Retina (tissue), 1 donor: ENCODE results near the gene PHC1.
"Not testable (repeated sequence)": the region's sequence is repeated elsewhere in the genome, so short reads cannot be mapped to it uniquely, and the experiment has no call there.

Experiments
- DNase-seq: peaks from one replicate; pipeline ENCODE4 v3.0.0-alpha.2; 2016

The PHC1 gene

DNA sequence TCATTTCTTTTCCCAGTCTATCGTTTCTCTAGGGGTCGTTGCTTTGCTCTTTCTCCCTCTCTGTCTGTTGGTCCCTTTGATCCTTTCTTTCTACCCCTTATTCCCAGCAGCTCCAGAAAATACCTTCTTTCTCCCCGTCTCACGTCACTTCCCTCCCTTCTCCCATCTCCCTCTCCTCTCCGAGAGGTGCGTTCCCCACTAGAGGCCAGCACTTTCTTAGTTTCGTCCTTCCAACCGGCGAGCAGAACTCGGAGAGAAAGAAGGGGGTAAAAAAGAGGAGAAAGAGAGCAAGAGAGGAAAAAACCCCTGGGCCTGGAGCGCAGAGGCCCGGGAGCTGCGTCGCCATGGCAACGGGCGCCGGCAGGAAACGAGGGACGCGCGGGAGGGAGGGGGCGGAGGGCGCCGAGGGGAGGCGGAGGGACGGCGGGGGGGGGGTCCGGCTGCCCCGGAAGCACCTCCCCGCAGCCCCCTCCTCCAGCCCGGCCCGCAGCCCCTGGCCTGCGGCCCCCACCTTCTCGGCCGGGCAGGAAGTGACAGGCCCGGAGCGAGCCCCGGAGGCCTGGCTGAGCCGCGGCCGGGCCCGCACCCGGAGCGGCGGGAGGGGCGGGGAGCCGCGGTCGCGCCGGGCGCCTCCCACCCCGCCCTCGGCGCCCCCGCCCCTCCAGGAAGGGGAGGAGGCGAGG lies at the start of gene PHC1:
TSS of gene PHC1 (plus strand) at position 477 of the 683 bp plus-strand sequence. CDS start 3,169 bp downstream, outside the sequence.
- peak; percentile 92 for DNase-seq

GRCh38 chr12:8866429-8866828 lies 47.9 kb upstream of the PHC1 start:
- no peak for DNase-seq

- no peak for DNase-seq
Measured at GRCh38 chr12:8867009-8867408, 47.3 kb upstream of the PHC1 start.

DNA sequence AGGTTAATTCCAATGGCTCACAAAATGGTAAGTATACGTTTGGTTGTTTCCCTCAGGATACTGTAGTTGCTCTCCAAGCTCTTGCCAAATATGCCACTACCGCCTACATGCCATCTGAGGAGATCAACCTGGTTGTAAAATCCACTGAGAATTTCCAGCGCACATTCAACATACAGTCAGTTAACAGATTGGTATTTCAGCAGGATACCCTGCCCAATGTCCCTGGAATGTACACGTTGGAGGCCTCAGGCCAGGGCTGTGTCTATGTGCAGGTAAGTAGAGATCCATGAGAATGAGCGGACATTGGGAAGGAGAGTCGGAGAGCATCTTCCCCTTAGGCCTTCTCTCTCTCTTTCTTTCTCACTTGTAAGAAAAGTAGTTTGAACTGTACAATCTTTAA lies 46.5 kb upstream of the PHC1 start:
- no peak for DNase-seq

DNA sequence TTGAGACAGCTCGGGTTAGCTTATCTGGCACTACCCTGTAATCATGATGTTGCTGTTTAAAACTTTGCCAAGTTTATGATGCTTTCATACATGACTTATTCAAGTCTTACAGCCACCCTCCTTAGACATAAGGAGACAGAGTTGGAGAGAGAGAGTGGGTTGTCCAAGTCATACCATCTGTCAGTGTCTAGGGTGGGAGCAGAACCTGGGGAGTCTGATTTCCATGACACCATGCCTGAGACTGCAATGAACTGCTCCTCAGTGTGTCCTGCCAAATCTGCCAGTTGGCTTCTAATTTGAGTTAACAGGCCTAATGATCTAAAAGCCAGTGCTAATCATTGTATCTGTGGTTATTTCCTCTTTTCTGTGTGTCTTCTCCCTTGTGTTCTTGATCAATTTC lies 43.7 kb upstream of the PHC1 start:
- no peak for DNase-seq

- DNase-seq = no peak
Measured at GRCh38 chr12:8871068-8871467, 43.2 kb upstream of the PHC1 start.

DNA sequence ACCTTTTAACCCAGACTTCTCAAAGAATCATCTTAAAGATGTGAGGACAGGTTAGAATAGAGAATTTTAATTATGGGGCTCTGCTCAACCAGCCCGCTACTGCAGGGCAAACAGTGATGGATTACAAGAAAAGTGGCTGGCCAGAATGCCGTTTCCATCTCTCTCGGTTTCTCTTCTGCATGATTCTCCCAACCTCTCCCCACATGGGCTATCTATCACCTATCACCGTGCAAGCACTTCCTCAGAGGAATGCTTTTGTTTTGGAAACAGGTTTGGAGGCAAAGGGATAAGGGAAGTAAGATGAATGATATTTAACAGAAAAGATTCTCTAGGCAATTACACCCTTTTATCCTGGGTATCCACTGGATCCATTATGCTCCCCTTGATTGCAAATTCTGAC lies 37.4 kb upstream of the PHC1 start:
- no peak for DNase-seq

DNA sequence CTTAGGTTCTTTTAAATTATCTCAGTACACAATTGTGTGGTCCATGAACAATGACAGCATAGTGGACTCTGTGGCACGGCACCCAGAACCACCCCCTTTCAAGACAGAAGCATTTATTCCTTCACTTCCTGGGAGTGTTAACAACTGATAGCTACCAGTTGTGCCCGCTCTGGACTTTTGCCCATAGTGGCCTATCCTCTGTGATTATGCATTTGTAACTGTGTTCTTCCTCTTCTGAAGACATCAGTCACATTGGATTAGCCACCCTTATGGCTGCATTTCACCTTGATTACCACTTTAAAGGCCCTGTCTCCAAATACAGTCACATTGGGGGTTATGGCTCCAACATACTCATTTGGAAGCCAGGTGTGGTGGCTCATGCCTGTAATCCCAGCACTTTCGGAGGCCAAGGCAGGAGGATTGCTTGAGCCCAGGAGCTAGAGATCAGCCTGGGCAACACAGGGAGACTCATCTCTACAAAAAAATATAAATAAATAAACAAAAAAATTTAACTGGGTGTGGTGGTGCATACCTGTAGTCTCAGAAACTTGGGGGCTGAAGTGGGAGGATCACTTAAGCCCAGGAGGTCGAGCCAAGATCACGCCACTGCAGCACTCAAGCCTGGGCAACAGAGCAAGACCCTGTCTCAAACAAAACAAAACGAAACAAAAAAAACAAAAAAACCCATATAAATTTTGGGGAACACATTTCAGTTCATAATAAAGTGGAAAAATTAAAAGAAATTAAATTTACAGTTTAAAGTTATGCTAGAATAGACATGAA lies 27.6 kb upstream of the PHC1 start:
- no peak for DNase-seq

- no peak for DNase-seq
Measured at GRCh38 chr12:8887285-8887715, 27.0 kb upstream of the PHC1 start.

- peak; percentile 81 for DNase-seq
Measured at GRCh38 chr12:8890313-8891085, 23.8 kb upstream of the PHC1 start.

DNA sequence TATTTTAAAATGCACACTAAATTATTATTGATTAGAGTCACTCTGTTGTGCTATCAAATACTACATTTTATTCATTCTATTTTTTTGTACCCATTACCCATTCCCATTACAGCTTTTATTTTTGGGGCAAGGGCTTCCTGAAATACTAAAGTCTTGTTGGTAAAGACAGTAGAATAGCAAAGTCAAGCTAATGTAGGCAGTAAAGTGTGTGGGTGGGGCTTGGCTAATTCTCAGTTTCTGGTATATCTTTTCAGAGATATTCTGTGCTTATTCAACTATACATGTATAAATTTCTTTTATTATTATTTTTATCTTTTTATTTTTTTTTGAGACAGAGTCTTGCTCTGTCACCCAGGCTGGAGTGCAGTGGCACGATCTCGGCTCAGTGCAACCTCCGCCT lies 22.3 kb upstream of the PHC1 start:
- no peak for DNase-seq

DNA sequence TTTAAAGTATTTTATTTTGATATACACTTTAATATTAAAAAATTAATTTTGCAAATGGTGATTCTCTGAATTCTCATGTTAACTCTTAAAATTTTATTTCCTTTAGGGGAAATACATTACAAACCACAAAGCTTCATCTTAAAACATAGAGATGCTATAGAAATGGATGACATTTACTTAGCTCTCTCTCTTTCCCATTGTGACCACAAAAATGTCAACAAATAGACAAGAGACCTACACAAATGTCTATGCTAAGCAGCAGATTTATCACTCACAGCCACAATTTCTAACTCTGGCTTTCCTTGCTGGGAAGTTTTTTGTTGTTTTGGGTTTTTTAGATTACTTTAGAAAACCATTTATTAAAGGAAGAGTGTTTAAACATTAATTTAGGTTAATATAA lies 19.9 kb upstream of the PHC1 start:
- no peak for DNase-seq

GRCh38 chr12:8894986-8895385 lies 19.3 kb upstream of the PHC1 start:
- no peak for DNase-seq

- DNase-seq = no peak
Measured at GRCh38 chr12:8897081-8897480, 17.2 kb upstream of the PHC1 start.

DNA sequence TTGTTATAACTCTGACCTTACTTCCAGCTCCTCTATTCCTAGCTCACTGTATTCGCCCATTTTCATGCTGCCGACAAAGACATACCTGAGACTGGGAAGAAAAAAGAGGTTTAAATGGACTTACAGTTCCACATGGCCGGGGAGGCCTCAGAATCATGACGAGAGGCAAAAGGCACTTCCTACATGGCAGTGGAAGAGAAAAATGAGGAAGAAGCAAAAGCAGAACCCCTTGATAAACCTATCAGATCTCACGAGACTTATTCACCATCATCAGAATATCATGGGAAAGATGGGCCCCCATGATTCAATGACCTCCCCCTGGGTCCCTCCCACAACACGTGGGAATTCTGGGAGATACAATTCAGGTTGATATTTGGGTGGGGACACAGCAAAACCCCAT lies 14.5 kb upstream of the PHC1 start:
- DNase-seq = no peak

DNA sequence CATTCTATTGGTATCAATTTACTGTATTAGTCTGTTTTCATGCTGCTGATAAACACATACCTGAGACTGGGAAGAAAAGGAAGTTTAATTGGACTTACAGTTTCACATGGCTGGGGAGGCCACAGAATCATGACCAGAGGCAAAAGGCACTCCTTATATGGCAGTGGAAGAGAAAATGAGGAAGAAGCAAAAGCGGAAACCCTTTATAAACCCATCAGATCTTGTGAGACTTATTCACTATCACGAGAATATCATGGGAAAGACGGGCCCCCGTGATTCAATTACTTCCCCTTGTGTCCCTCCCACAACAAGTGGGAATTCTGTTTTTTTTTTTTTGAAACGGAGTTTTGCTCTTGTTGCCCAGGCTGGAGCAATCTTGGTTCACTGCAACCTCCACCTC lies 11.6 kb upstream of the PHC1 start:
- DNase-seq = not testable (repeated sequence)

DNA sequence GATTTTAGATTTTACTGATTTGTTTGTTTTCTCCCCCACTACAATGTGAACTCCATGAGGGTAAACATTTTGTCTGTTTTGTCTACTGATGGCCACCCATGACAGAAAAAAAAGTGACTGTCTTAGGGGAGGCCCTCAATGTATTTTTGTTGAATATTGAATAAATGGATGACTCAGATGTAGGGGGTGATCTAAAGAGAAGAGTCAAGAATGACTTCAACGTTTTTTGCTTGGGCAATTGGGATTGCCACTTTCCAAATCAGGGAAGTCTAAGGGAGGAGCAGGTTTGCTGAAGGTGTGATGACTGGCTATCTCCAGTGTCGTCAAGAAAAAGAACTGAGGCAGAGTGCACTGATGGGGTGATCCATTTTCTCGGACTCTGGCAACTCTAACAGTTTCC lies 10.7 kb upstream of the PHC1 start:
- DNase-seq = no peak

DNA sequence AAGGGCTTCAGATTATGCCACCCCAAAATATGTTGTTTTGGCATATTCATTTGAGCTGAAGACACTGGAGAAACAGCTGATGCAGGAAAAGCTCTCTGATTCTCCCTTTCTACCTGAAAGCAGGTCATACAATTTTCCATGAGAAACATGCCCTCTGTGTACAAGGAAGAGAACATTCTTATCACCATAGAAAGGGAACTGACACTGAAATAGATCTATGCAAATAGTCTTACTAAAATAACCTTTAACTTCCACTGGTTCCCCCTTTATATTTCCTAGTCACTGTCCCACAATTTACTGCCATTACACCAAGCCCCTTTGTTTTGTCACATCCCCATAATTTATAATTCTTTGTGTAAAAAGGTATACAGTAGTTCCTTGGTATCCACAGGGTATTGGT lies 9.6 kb upstream of the PHC1 start:
- DNase-seq = no peak

DNA sequence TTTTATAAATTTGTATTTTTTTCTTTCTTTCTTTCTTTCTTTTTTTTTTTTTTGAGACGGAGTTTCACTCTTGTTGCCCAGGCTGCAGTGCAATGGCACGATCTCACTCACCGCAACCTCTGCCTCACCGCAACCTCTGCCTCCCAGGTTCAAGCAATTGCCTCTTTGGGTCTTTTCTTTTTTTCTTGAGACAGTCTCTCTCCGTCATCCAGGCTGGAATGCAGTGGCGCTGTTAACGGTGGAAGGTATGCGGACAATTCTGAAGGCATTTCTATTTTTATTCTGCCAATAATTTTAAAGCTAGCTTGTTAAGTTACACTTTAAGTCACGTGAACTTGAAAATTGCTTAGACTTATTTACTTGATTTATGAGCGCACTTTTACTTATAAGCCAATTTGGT lies 8.8 kb upstream of the PHC1 start:
- DNase-seq = no peak

GRCh38 chr12:8906266-8907180 lies 7.8 kb upstream of the PHC1 start:
- DNase-seq = no peak

DNA sequence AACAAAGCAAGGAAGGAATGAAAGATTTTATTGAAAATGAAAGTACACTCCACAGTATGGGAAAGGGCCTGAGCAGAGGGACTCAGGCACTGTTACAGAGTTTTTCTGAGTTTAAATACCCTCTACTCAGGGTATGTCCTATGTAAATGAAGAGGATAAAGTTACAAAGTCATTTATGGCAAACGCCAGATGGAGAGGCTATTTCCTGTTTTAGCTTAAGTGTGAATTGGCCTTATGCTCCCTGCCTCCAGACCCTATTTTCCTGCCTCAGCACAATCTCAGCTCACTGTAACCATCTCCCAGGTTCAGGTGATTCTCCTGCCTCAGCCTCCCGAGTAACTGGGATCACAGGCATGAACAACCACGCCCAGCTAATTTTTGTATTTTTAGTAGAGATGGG lies 6.8 kb upstream of the PHC1 start:
- DNase-seq = no peak

GRCh38 chr12:8909752-8910151 lies 4.6 kb upstream of the PHC1 start:
- DNase-seq = no peak
